ENCODE results near the gene FUZ.

The FUZ gene

GRCh38 chr19:49812997-49813861, at the start of gene FUZ:
FUZ (minus strand) TSS chr19:49813292; CDS start chr19:49813106, 186 bp downstream.
- no peaks in the 10 kb centered on the region for H3K9me3 Mint-ChIP-seq
- ATAC-seq (peak; percentile 85), DNase-seq (peak; percentile 86 to 95)
- H3K4me1 Mint-ChIP-seq: peaks cover 53% of the 10 kb centered on the region
- H3K4me3 Mint-ChIP-seq: peak within 1 kb of the TSS; percentile 89 to 96
- H3K27ac Mint-ChIP-seq: peak within 1 kb of the TSS; percentile 95 to 99
- no peaks in the 10 kb centered on the region for H3K27me3 Mint-ChIP-seq

- no peak for ATAC-seq
- H3K27me3 Mint-ChIP-seq: no peaks in the 10 kb centered on the region
- H3K4me3 Mint-ChIP-seq: no peak overlapping the region
- peaks cover 43% of the 10 kb centered on the region for H3K4me1 Mint-ChIP-seq
- H3K27ac Mint-ChIP-seq: peak overlapping the region in 1 of 2 donors; percentile 80
- H3K9me3 Mint-ChIP-seq: no peaks in the 10 kb centered on the region
- DNase-seq: no peak
Observed at GRCh38 chr19:49862391-49863253, 49.5 kb upstream of the FUZ start.

- Mint-ChIP-seq H3K4me1 (peaks cover 40% of the 10 kb centered on the region), H3K4me3 (no peak overlapping the region), H3K9me3 (no peaks in the 10 kb centered on the region), H3K27me3 (no peaks in the 10 kb centered on the region), H3K27ac (no peak overlapping the region)
- ATAC-seq: peak; percentile 18
- DNase-seq: no peak
Observed at GRCh38 chr19:49861541-49862378, 48.7 kb upstream of the FUZ start.

- Mint-ChIP-seq H3K4me1 (peaks cover 34% of the 10 kb centered on the region), H3K27me3 (no peaks in the 10 kb centered on the region), H3K27ac (no peak overlapping the region), H3K9me3 (no peaks in the 10 kb centered on the region), H3K4me3 (no peak overlapping the region)
- no peak for ATAC-seq
- DNase-seq: no peak
Observed at GRCh38 chr19:49861107-49861506, 48.0 kb upstream of the FUZ start.

- Mint-ChIP-seq H3K27me3 (no peaks in the 10 kb centered on the region), H3K27ac (peak overlapping the region in 1 of 2 donors; percentile 63), H3K4me1 (peaks cover 30% of the 10 kb centered on the region)
Observed at GRCh38 chr19:49860336-49861102, 47.4 kb upstream of the FUZ start.

GRCh38 chr19:49859682-49860335, 46.7 kb upstream of the FUZ start:
- H3K27ac Mint-ChIP-seq: peak overlapping the region in 1 of 2 donors; percentile 63
- H3K9me3 Mint-ChIP-seq: no peaks in the 10 kb centered on the region
- H3K27me3 Mint-ChIP-seq: no peaks in the 10 kb centered on the region
- DNase-seq (no peak), ATAC-seq (no peak)
- no peak overlapping the region for H3K4me3 Mint-ChIP-seq
- peaks cover 29% of the 10 kb centered on the region for H3K4me1 Mint-ChIP-seq

More at GRCh38 chr19:49860336-49861102, 47.4 kb upstream of the FUZ start:
- no peak overlapping the region for H3K4me3 Mint-ChIP-seq
- DNase-seq (no peak), ATAC-seq (no peak)
- H3K9me3 Mint-ChIP-seq: no peaks in the 10 kb centered on the region

- H3K4me3 Mint-ChIP-seq: no peak overlapping the region
- peaks cover 24% of the 10 kb centered on the region for H3K4me1 Mint-ChIP-seq
- H3K27ac Mint-ChIP-seq: peak overlapping the region in 1 of 2 donors; percentile 71
- DNase-seq (no peak), ATAC-seq (no peak)
- no peaks in the 10 kb centered on the region for H3K27me3 Mint-ChIP-seq
- no peaks in the 10 kb centered on the region for H3K9me3 Mint-ChIP-seq
Observed at GRCh38 chr19:49858088-49858985, 45.2 kb upstream of the FUZ start.

- H3K9me3 Mint-ChIP-seq: no peaks in the 10 kb centered on the region
- ATAC-seq: no peak
Observed at GRCh38 chr19:49857838-49858087, 44.7 kb upstream of the FUZ start.

GRCh38 chr19:49857061-49857837, 44.2 kb upstream of the FUZ start:
- H3K9me3 Mint-ChIP-seq: no peaks in the 10 kb centered on the region
- no peaks in the 10 kb centered on the region for H3K27me3 Mint-ChIP-seq
- peaks cover 28% of the 10 kb centered on the region for H3K4me1 Mint-ChIP-seq
- no peak for ATAC-seq
- no peak overlapping the region for H3K4me3 Mint-ChIP-seq
- DNase-seq: no peak
- H3K27ac Mint-ChIP-seq: no peak overlapping the region

More at GRCh38 chr19:49857838-49858087, 44.7 kb upstream of the FUZ start:
- no peak overlapping the region for H3K4me3 Mint-ChIP-seq
- DNase-seq: no peak
- H3K27ac Mint-ChIP-seq: no peak overlapping the region
- H3K4me1 Mint-ChIP-seq: peaks cover 24% of the 10 kb centered on the region
- no peaks in the 10 kb centered on the region for H3K27me3 Mint-ChIP-seq

GRCh38 chr19:49856574-49857021, 43.5 kb upstream of the FUZ start:
- H3K9me3 Mint-ChIP-seq: no peaks in the 10 kb centered on the region
- H3K4me3 Mint-ChIP-seq: no peak overlapping the region
- H3K27me3 Mint-ChIP-seq: no peaks in the 10 kb centered on the region
- peaks cover 34% of the 10 kb centered on the region for H3K4me1 Mint-ChIP-seq
- H3K27ac Mint-ChIP-seq: no peak overlapping the region
- ATAC-seq: peak; percentile 10
- DNase-seq: no peak

- no peak overlapping the region for H3K4me3 Mint-ChIP-seq
- H3K4me1 Mint-ChIP-seq: peaks cover 34% of the 10 kb centered on the region
- H3K27me3 Mint-ChIP-seq: no peaks in the 10 kb centered on the region
- ATAC-seq (peak; percentile 4), DNase-seq (no peak)
- no peaks in the 10 kb centered on the region for H3K9me3 Mint-ChIP-seq
- peak overlapping the region in 1 of 2 donors; percentile 34 for H3K27ac Mint-ChIP-seq
Observed at GRCh38 chr19:49855676-49856573, 42.8 kb upstream of the FUZ start.

- Mint-ChIP-seq H3K27ac (peak overlapping the region in 1 of 2 donors; percentile 34), H3K9me3 (peaks cover 0 to 1% of the 10 kb centered on the region in 2 donors), H3K4me1 (peaks cover 35% of the 10 kb centered on the region), H3K27me3 (no peaks in the 10 kb centered on the region), H3K4me3 (no peak overlapping the region)
- ATAC-seq: no peak
- no peak for DNase-seq
Observed at GRCh38 chr19:49855277-49855675, 42.2 kb upstream of the FUZ start.
